ENCODE results near the gene SERPINE1. TPM values are rescaled to one million over a fixed set of nuclear protein-coding genes. Genes with fewer than 3 reads are reported as not detected.
"Not testable (repeated sequence)": the region's sequence is repeated elsewhere in the genome, so short reads cannot be mapped to it uniquely, and the experiment has no call there.

SERPINE1 gene
- total RNA-seq, 4 donors from 2014 or later, result 6.7 to 22.9 (median 13.0) TPM

- Histone ChIP-seq H3K27ac (no peak overlapping the region), H3K27me3 (no peaks in the 10 kb centered on the region), H3K4me3 (no peak overlapping the region), H3K9me3 (no peaks in the 10 kb centered on the region), H3K36me3 (no peaks in the 10 kb centered on the region), H3K4me1 (peaks cover 27% of the 10 kb centered on the region)
- TF ChIP-seq POLR2AphosphoS5 (IDR thresholded peaks at IDR 0.05), result no peak
- TF ChIP-seq POLR2A (IDR thresholded peaks at IDR 0.05), result no peak
- TF ChIP-seq EP300 (IDR thresholded peaks at IDR 0.05), result no peak
- TF ChIP-seq CTCF (IDR thresholded peaks at IDR 0.05), result no peak
- no peak for DNase-seq (ENCODE audit: low spot score in 2 of 2)
- 89% methylated on average over 7 of the region's 7 CpGs for WGBS
Measured at GRCh38 chr7:101106386-101106785, 20.5 kb upstream of the SERPINE1 start.

- no peak for TF ChIP-seq POLR2A (IDR thresholded peaks at IDR 0.05)
- no peak for TF ChIP-seq EP300 (IDR thresholded peaks at IDR 0.05)
- TF ChIP-seq POLR2AphosphoS5 (IDR thresholded peaks at IDR 0.05), result no peak
- Histone ChIP-seq H3K36me3 (no peaks in the 10 kb centered on the region), H3K9me3 (no peaks in the 10 kb centered on the region), H3K27ac (no peak overlapping the region), H3K4me1 (peaks cover 27% of the 10 kb centered on the region), H3K4me3 (no peak overlapping the region), H3K27me3 (no peaks in the 10 kb centered on the region)
- DNase-seq (ENCODE audit: low spot score in 2 of 2), result no peak
- 43% methylated on average over 11 of the region's 16 CpGs for WGBS
Measured at GRCh38 chr7:101108330-101108857, 18.5 kb upstream of the SERPINE1 start.

- H3K9me3 ChIP-seq, result no peaks in the 10 kb centered on the region
- H3K27me3 ChIP-seq, result no peaks in the 10 kb centered on the region
- WGBS, result 33% methylated on average over 1 of the region's 7 CpGs
- H3K36me3 ChIP-seq, result no peaks in the 10 kb centered on the region
- H3K4me3 ChIP-seq, result no peak overlapping the region
- no peak for DNase-seq (ENCODE audit: low spot score in 2 of 2)
- peaks cover 27% of the 10 kb centered on the region for H3K4me1 ChIP-seq
- TF ChIP-seq POLR2AphosphoS5 (IDR thresholded peaks at IDR 0.05) (no peak), EP300 (IDR thresholded peaks at IDR 0.05) (no peak), CTCF (IDR thresholded peaks at IDR 0.05) (no peak), POLR2A (IDR thresholded peaks at IDR 0.05) (no peak)
- peak overlapping the region; percentile 35 for H3K27ac ChIP-seq
Measured at GRCh38 chr7:101108961-101109360, 17.9 kb upstream of the SERPINE1 start.

- H3K4me3 ChIP-seq, result no peak overlapping the region
- WGBS, result 61% methylated on average over 6 of the region's 6 CpGs
- DNase-seq (ENCODE audit: low spot score in 2 of 2), result no peak
- H3K4me1 ChIP-seq, result peaks cover 23% of the 10 kb centered on the region
- H3K36me3 ChIP-seq, result no peaks in the 10 kb centered on the region
- H3K27ac ChIP-seq, result peak overlapping the region; percentile 35
- H3K27me3 ChIP-seq, result no peaks in the 10 kb centered on the region
- TF ChIP-seq POLR2AphosphoS5 (IDR thresholded peaks at IDR 0.05) (no peak), POLR2A (IDR thresholded peaks at IDR 0.05) (no peak), EP300 (IDR thresholded peaks at IDR 0.05) (no peak), CTCF (IDR thresholded peaks at IDR 0.05) (no peak)
- H3K9me3 ChIP-seq, result no peaks in the 10 kb centered on the region
Measured at GRCh38 chr7:101109368-101109767, 17.5 kb upstream of the SERPINE1 start.

GRCh38 chr7:101111261-101111660 lies 15.6 kb upstream of the SERPINE1 start:
- WGBS, result 77% methylated on average over 5 of the region's 5 CpGs
- H3K4me3 ChIP-seq, result no peak overlapping the region
- no peak for TF ChIP-seq CTCF (IDR thresholded peaks at IDR 0.05)
- no peak for TF ChIP-seq POLR2AphosphoS5 (IDR thresholded peaks at IDR 0.05)
- TF ChIP-seq POLR2A (IDR thresholded peaks at IDR 0.05), result no peak
- no peak for TF ChIP-seq EP300 (IDR thresholded peaks at IDR 0.05)
- H3K27ac ChIP-seq, result peak overlapping the region; percentile 62
- no peaks in the 10 kb centered on the region for H3K9me3 ChIP-seq
- DNase-seq (ENCODE audit: low spot score in 2 of 2), result no peak
- no peaks in the 10 kb centered on the region for H3K27me3 ChIP-seq
- no peaks in the 10 kb centered on the region for H3K36me3 ChIP-seq
- H3K4me1 ChIP-seq, result peaks cover 17% of the 10 kb centered on the region

- Histone ChIP-seq H3K27ac (peak overlapping the region; percentile 62), H3K27me3 (no peaks in the 10 kb centered on the region), H3K4me1 (peaks cover 17% of the 10 kb centered on the region), H3K4me3 (no peak overlapping the region), H3K9me3 (no peaks in the 10 kb centered on the region), H3K36me3 (no peaks in the 10 kb centered on the region)
- TF ChIP-seq EP300 (IDR thresholded peaks at IDR 0.05) (no peak), POLR2AphosphoS5 (IDR thresholded peaks at IDR 0.05) (peak in 1 of 3 donors; percentile 56)
- 70% methylated on average over 10 of the region's 11 CpGs for WGBS
- no peak for DNase-seq (ENCODE audit: low spot score in 2 of 2)
Measured at GRCh38 chr7:101112233-101112632, 14.7 kb upstream of the SERPINE1 start.

GRCh38 chr7:101113140-101113539 lies 13.8 kb upstream of the SERPINE1 start:
- DNase-seq (ENCODE audit: low spot score in 2 of 2); H3K36me3 ChIP-seq; H3K27me3 ChIP-seq; H3K9me3 ChIP-seq; H3K27ac ChIP-seq; H3K4me3 ChIP-seq: not testable (repeated sequence)
- peaks cover 17% of the 10 kb centered on the region for H3K4me1 ChIP-seq
- WGBS, result 97% methylated on average over 7 of the region's 7 CpGs

Data from suprapubic skin (tissue), 4 donors.